ENCODE measurements around the gene NINJ2. TPM values are rescaled to one million over a fixed set of nuclear protein-coding genes. Genes with fewer than 3 reads are reported as not detected.

NINJ2 gene
- total and polyA plus RNA-seq, 10 donors: 6.6 to 18.8 (median 10.2) TPM

DNA sequence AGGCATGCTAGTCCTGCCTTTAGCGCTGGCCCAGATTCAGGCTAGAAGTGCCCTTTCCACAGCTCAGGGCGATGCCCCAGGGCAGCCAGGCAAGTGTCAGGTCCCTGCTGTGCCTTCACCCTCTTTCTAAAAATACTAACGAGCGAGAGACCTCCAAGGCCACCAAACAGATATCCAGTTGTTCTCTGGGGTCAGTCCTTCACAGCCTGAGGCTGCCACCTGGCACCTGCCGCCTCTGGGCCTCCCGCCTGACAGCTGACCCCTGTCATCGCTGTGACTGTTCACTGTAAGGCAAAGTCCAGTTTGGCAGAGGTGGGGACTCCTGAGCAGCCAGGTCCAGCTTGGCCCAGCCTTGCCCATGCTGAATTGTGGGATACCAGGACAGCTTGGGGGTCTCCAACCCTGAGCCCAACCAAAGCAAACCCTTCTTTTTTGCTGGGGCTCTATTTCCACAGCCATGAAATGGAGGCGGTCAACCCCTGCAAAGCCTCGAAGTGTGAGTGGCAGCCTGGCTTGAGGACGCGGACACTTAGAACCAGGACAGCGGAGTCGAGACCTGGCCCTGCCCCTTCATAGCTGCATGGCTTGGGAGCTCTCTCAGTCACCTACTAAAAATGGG is 79.9 kb downstream of the NINJ2 start:
- H3K4me1 ChIP-seq: no peaks in the 10 kb centered on the region
- no peaks in the 10 kb centered on the region for H3K9me3 ChIP-seq
- intact Hi-C loops (cut with DNase I; ENCODE audit: low total_unique reads): no loop called here
- no peak overlapping the region for H3K27ac ChIP-seq
- no peaks in the 10 kb centered on the region for H3K36me3 ChIP-seq
- no peak overlapping the region for H3K4me3 ChIP-seq
- DNase-seq: no peak
- WGBS, 5 donors: 76 to 84% (median 81%) methylated on average over 10 to 13 of the region's 13 CpGs
- no peaks in the 10 kb centered on the region for H3K27me3 ChIP-seq (replicated peaks in 1 of 7)
- TF ChIP-seq, protein P1, sequence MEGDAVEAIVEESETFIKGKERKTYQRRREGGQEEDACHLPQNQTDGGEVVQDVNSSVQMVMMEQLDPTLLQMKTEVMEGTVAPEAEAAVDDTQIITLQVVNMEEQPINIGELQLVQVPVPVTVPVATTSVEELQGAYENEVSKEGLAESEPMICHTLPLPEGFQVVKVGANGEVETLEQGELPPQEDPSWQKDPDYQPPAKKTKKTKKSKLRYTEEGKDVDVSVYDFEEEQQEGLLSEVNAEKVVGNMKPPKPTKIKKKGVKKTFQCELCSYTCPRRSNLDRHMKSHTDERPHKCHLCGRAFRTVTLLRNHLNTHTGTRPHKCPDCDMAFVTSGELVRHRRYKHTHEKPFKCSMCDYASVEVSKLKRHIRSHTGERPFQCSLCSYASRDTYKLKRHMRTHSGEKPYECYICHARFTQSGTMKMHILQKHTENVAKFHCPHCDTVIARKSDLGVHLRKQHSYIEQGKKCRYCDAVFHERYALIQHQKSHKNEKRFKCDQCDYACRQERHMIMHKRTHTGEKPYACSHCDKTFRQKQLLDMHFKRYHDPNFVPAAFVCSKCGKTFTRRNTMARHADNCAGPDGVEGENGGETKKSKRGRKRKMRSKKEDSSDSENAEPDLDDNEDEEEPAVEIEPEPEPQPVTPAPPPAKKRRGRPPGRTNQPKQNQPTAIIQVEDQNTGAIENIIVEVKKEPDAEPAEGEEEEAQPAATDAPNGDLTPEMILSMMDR (IDR thresholded peaks at IDR 0.05 in 8 of 11, conservative IDR thresholded peaks at IDR 0.05 in 3 of 11): no peak
- TF ChIP-seq POLR2AphosphoS5 (IDR thresholded peaks at IDR 0.05): no peak
- TF ChIP-seq POLR2A (IDR thresholded peaks at IDR 0.05): no peak

DNA sequence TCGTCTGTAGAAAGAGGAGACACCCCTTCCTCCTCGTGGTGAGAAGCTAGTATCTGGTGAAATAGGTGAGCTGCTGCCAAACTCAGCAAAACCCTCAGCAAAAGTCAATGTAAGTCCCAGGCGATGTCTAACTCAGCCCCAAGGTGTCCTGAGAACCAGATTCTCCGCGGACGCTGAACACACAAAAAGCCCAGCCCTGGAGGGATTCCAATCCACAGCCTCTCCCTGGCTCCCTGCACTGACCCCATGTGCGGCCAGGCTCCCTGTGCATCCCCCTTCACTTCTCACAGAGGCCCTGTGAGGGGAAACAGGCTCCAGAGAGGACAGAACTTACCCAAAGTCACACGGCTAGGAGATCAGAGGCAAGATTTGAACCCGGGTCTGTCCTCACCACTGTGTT is 81.5 kb downstream of the NINJ2 start:
- no peaks in the 10 kb centered on the region for H3K9me3 ChIP-seq
- WGBS, 5 donors: 87 to 96% (median 91%) methylated on average over 8 to 9 of the region's 9 CpGs
- intact Hi-C loops (cut with DNase I; ENCODE audit: low total_unique reads): no loop called here

DNA sequence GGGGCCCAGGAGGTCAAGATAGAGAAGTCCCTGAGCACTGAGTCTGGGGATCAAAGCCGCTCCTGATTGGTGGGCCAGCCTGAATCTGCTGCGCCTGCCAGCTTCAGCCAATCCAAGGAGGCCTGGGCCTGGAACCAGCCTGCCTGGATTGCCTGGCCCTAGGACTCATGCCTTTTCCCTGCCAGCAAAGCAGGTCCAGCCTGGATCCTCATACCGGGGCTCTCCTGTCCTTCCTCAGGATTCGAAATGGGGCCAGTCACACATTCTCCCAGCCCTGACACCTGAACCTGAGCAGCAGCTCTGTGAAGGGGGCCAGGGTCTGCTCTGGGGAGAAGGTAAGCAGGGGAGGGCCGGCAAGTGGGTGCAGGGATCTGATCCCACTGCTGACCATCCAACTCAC is 81.9 kb downstream of the NINJ2 start:
- TF ChIP-seq, protein P1 (IDR thresholded peaks at IDR 0.05 in 8 of 11, conservative IDR thresholded peaks at IDR 0.05 in 3 of 11): no peak
- TF ChIP-seq POLR2AphosphoS5 (IDR thresholded peaks at IDR 0.05): no peak
- no peak for TF ChIP-seq POLR2A (IDR thresholded peaks at IDR 0.05)
- intact Hi-C loops (cut with DNase I; ENCODE audit: low total_unique reads): no loop called here
- Histone ChIP-seq H3K27me3 (replicated peaks in 1 of 7) (no peaks in the 10 kb centered on the region), H3K36me3 (no peaks in the 10 kb centered on the region), H3K4me1 (peaks cover 2 to 8% (median 6%) of the 10 kb centered on the region in 6 donors), H3K27ac (no peak overlapping the region), H3K9me3 (no peaks in the 10 kb centered on the region), H3K4me3 (no peak overlapping the region)
- no peak for DNase-seq
- 92 to 100% (median 97%) methylated on average over 4 to 5 of the region's 5 CpGs for WGBS, 5 donors

More for the DNA sequence above, 81.5 kb downstream of the NINJ2 start:
- TF ChIP-seq, protein P1 (IDR thresholded peaks at IDR 0.05 in 8 of 11, conservative IDR thresholded peaks at IDR 0.05 in 3 of 11): no peak
- TF ChIP-seq POLR2A (IDR thresholded peaks at IDR 0.05): no peak
- TF ChIP-seq POLR2AphosphoS5 (IDR thresholded peaks at IDR 0.05): no peak
- no peak for DNase-seq
- no peak overlapping the region for H3K27ac ChIP-seq
- H3K27me3 ChIP-seq (replicated peaks in 1 of 7): no peaks in the 10 kb centered on the region
- peaks cover 0 to 4% (median 2%) of the 10 kb centered on the region in 6 donors for H3K4me1 ChIP-seq
- no peaks in the 10 kb centered on the region for H3K36me3 ChIP-seq
- no peak overlapping the region for H3K4me3 ChIP-seq

DNA sequence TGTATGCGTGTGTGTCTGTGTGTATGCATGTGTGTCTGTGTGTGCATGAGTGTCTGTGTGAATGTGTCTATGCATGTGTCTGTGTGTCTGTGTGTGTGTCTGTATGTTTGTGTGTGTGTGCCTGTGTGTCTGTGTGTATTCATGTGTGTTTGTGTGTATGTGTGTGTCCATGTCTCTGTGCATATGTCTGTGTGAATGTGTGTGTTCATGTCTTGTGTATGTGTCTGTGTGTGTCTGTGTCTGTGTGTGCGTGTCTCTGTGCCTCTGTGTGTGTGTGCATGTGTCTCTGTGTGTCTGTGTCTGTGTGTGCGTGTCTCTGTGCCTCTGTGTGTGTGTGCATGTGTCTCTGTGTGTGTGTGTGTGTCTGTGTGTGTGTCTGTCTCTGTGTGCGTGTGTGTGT is 82.4 kb downstream of the NINJ2 start:
- TF ChIP-seq POLR2AphosphoS5 (IDR thresholded peaks at IDR 0.05) (no peak), POLR2A (IDR thresholded peaks at IDR 0.05) (no peak)
- TF ChIP-seq, protein P1 (IDR thresholded peaks at IDR 0.05 in 8 of 11, conservative IDR thresholded peaks at IDR 0.05 in 3 of 11): no peak
- Histone ChIP-seq H3K9me3 (no peaks in the 10 kb centered on the region), H3K27me3 (replicated peaks in 1 of 7) (no peaks in the 10 kb centered on the region), H3K4me3 (no peak overlapping the region), H3K36me3 (no peaks in the 10 kb centered on the region), H3K27ac (no peak overlapping the region), H3K4me1 (peaks cover 6 to 13% (median 11%) of the 10 kb centered on the region in 6 donors)
- WGBS, 5 donors: 87 to 100% (median 97%) methylated on average over 4 of the region's 4 CpGs
- no peak for DNase-seq
- intact Hi-C loops (cut with DNase I; ENCODE audit: low total_unique reads): no loop called here
